ENCODE measurements around the gene PHRF1. TPM values are rescaled to one million over a fixed set of nuclear protein-coding genes. Genes with fewer than 3 reads are reported as not detected.

PHRF1 gene
- total RNA-seq, 1 experiment from 2014 or later: 45.5 TPM

DNA sequence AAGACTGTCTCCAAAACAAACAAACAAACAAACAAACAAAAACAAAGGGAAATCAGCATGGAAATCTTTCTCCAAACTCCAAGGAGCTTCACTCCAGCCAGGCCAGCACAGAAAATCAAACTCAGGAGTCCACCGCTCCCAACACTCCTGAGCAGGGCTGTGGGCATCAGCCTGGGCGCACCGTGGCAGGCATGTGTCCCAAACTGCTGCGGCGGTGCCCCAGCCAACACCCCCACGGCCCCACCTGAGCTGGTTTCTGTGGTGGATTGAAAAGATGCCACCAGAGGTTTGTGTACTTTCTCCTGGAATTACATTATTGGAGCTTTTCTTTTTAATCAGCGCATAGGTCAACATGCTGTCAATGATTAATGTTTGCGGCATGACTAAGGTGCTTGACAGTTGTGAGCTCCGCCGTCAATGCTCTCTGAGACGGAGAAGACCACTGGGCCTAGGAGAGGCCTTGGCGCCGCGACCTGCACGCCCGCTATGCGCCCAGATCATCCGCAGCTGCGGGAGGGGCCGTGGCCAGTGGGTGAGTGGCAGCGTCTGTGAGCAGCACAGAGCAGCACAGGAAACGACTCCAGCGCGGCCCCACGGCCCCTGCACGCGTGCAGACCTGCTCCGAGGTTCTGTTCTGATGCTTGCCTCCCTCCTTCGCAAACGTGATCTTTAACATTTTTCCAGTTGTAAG is 78.9 kb downstream of the PHRF1 start:
- Histone ChIP-seq H3K27me3 (ENCODE audit: insufficient read depth, low read length) (no peaks in the 10 kb centered on the region), H2AFZ (ENCODE audit: low read depth, low read length, poor library complexity, severe bottlenecking) (no peak overlapping the region), H3K4me3 (replicated peaks in 1 of 2; ENCODE audit: low read depth in 1 of 2, low read length in 2 of 2) (no peak overlapping the region), H3K27ac (ENCODE audit: low read depth, low read length) (no peak overlapping the region), H3K36me3 (ENCODE audit: control insufficient read depth in 1 of 2, insufficient read depth in 2 of 2, low read length in 2 of 2) (peaks cover 0 to 2% of the 10 kb centered on the region in 2 experiments; a peak in 1 of 4 replicates), H3K4me2 (ENCODE audit: low read length) (no peak overlapping the region), H3K9ac (ENCODE audit: low read length) (no peak overlapping the region), H3K79me2 (ENCODE audit: insufficient read depth, low read length) (no peaks in the 10 kb centered on the region), H3K9me2 (ENCODE audit: insufficient read depth) (no peaks in the 10 kb centered on the region), H3K9me3 (ENCODE audit: control insufficient read depth in 1 of 2, insufficient read depth in 1 of 2, low read depth in 1 of 2, low read length in 2 of 2) (no peaks in the 10 kb centered on the region), H4K20me1 (ENCODE audit: insufficient read depth) (no peaks in the 10 kb centered on the region), H3K4me1 (ENCODE audit: control insufficient read depth in 1 of 2, insufficient read depth in 2 of 2, low read length in 2 of 2) (no peaks in the 10 kb centered on the region)
- intact Hi-C loops (cut with micrococcal nuclease): no loop called here
- DNase-seq (ENCODE audit: low read depth, low spot score) (no peak), ATAC-seq (no peak)
- RAD21 ChIA-PET (ENCODE audit: low non-redundant PET in 1 of 2, low total read pairs in 2 of 2, uncharacterized antibody in 2 of 2, unreplicated experiment in 2 of 2): no interaction called here
- POLR2A ChIA-PET: no interaction called here
- BruUV-seq (replicated peaks): no TSS peak
- TF ChIP-seq CEBPB (IDR thresholded peaks at IDR 0.05; ENCODE audit: low read depth) (no peak), TCF7L2 (IDR thresholded peaks at IDR 0.05; ENCODE audit: borderline replicate concordance, extremely low read depth, insufficient read depth, insufficient read length) (no peak), JUND (IDR thresholded peaks at IDR 0.05) (no peak), EZH2 (IDR thresholded peaks at IDR 0.05) (no peak), POLR2AphosphoS5 (IDR thresholded peaks at IDR 0.05; ENCODE audit: low read depth, low read length) (no peak), RAD21 (IDR thresholded peaks at IDR 0.05; ENCODE audit: low read depth) (no peak), SP1 (IDR thresholded peaks at IDR 0.05; ENCODE audit: low read depth) (no peak), MAX (IDR thresholded peaks at IDR 0.05) (no peak)
- TF ChIP-seq, protein P1, sequence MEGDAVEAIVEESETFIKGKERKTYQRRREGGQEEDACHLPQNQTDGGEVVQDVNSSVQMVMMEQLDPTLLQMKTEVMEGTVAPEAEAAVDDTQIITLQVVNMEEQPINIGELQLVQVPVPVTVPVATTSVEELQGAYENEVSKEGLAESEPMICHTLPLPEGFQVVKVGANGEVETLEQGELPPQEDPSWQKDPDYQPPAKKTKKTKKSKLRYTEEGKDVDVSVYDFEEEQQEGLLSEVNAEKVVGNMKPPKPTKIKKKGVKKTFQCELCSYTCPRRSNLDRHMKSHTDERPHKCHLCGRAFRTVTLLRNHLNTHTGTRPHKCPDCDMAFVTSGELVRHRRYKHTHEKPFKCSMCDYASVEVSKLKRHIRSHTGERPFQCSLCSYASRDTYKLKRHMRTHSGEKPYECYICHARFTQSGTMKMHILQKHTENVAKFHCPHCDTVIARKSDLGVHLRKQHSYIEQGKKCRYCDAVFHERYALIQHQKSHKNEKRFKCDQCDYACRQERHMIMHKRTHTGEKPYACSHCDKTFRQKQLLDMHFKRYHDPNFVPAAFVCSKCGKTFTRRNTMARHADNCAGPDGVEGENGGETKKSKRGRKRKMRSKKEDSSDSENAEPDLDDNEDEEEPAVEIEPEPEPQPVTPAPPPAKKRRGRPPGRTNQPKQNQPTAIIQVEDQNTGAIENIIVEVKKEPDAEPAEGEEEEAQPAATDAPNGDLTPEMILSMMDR (IDR thresholded peaks at IDR 0.05 in 2 of 3, conservative IDR thresholded peaks at IDR 0.05 in 1 of 3; ENCODE audit: borderline replicate concordance in 1 of 3, insufficient read depth in 1 of 3, low read depth in 2 of 3, low read length in 2 of 3): no peak
- CTCF ChIA-PET: no interaction called here

All from HCT116 (cell line).